HUDEP-2 (cell line): Measurements from ENCODE around the gene GSKIP.
"Not testable (repeated sequence)": the region's sequence is repeated elsewhere in the genome, so short reads cannot be mapped to it uniquely, and the experiment has no call there.

ENCODE experiments used
- DNase-seq, 76 experiments: peaks; one replicate each; lab custom pipeline; 2025; ENCODE audit not compliant: unreplicated experiment in 76 of 76; lab: John Stamatoyannopoulos, UW

The GSKIP gene, protein sequence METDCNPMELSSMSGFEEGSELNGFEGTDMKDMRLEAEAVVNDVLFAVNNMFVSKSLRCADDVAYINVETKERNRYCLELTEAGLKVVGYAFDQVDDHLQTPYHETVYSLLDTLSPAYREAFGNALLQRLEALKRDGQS

DNA sequence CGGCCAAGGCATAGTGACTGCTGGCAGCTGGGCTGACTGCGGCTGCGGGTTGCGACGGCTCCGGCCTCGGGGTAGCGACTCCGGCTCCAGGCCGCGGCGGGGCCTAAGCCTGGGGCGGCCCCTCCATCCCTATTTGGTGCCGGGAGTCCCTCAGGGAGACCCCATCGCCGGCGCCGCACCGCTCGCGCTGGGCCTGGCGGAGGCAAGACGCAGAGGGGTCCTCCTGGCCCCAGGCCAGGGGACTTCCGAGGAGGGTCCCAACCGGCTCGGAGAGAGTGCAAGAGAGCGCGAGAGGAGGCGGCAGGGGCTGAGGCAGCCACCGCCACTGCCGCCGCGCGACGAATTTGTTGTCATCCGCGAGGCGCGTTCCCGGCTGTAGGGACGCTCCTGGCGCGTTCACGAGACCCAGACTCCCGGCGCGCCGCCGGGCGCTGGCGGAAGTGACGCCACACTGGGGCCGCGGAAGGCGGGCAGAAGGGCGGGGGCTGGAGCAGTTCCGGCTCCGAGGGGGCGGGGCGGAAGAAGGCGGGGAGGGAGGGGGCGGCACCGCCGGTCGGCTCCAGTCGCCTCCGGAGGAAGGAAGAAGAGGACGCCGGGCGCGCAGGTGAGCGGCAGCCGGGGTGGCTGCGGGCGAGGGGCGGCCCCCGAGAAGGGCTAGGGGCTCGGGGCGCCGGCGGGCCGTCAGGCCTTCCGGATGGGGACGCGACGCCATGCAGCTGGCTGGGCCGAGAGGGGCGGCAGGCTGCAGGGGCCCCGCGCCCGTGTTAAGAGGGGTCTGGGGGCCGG is at the start of gene GSKIP, which contains the start of gene ATG2B:
GSKIP (plus strand) TSS at position 562 of the 786 bp plus-strand sequence. CDS start 18,722 bp downstream, outside the sequence.
ATG2B (minus strand) TSS at position 377 of the 786 bp plus-strand sequence; CDS start at position 12, 365 bp downstream.
- peak; percentile 17 to 96 (median 88) for DNase-seq

DNA sequence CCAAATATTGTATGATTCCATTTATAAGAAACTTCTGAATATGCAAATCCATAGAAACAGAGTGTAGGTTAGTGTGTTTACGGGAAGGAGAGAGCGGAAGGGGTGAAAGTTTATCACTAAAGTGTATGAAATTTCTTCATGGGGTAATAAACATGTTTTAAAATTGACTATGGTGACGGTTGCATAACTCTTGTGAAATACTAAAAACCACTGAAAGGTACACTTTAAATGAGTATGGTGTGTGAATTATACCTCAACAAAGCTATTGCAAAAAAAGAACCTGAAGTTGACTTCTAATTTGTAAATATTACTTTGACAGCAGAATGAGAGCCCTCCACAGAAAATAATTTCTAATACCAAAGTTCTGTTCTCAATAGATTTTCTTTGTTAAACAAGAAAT is 47.2 kb upstream of the GSKIP start:
- DNase-seq = no peak

DNA sequence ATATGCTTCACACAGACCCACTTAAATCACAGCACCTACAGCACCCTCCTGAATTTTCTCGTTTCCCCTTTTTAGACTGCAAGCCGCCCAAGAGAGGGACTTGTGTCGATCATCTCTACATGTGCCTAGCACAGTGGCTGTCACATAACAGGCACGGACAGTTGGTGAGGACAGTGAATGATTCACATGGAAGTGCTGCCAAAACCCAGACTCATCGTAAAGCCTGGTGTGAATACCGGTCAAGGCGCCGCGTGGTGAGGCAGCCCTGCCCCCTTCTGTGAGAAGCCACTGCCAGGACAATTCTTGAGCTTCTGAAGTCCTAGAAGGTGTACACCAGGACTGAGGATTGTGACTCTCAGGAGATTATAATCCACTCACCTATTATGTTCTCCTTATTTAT is 44.5 kb upstream of the GSKIP start:
- DNase-seq = no peak

- DNase-seq = no peak
These were observed 42.7 kb upstream of the GSKIP start for GRCh38 chr14:96320605-96321004.

DNA sequence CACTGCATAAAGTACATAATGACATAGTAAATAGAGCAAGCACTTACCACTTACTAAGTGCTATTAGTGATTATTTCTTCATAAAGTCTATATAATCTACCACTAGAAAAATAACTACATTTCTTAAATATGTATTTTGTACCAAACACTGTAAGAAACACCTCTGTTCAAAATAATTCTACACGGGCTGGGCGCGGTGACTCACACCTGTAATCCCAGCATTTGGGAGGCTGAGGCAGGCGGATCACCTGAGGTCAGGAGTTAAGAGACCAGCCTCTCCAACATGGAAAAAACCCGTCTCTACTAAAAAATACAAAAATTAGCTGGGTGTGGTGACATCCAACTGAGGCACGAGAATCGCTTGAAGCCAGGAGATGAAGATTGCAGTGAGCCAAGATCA is 39.1 kb upstream of the GSKIP start:
- DNase-seq = no peak

- DNase-seq = no peak
These were observed 24.8 kb upstream of the GSKIP start for GRCh38 chr14:96338551-96338950.

DNA sequence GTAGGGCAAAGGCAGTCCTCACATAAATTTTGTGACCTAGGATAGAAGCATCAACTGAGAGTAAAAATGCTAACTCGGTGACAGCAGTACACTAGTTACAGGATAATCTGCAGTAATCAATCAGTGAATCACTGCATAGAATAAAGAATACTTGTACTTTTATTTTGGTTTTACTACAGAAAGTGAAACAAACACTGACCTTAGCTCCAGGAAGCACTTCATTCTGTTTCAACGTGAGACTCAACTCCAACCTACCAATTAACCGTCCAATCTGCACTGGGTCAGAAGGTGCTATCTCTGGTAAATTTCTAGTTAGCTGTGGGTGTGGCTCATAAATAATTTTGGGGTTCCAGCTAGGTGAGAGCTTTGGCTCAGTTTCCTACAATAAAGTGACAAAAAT is 22.0 kb upstream of the GSKIP start:
- DNase-seq = no peak

GRCh38 chr14:96345669-96346068 is 17.7 kb upstream of the GSKIP start:
- DNase-seq = no peak

GRCh38 chr14:96347957-96348356 is 15.4 kb upstream of the GSKIP start:
- DNase-seq = not testable (repeated sequence)

DNA sequence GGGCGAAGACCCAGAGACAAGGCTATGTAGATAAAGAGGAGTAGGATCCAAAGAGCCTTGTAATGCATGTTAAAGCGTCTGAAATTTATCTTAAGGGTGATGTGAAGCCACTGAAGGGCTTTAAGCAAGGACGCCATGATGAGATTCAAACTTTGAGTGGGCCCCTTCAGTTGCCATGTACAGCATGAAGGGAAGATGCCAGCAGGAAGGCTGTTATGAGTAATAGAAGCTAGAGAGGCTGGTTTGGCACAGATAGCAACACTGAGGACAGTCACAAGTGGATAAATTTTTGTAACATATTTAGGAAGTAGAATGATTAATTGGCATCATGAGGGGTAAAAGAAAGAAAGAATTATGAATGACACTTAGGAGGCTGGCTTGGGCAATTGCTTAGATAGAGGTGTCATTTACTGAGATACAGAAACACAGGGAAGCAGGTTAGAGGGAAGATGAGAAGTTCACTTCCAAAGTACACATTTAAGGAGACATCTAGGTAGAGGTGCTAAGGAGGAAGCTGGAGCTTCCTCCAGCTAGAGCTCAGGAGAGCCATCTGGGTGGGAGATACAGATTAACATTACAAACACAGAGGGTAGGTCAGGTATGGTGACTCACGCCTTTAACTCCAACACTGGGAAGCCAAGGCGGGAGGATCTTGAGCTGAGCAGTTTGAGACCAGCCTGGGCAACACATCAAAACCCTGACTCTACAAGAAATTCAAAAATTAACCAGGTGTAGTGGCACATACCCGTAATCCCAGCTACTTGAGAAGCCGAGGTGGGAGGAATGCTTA is 13.8 kb upstream of the GSKIP start:
- DNase-seq = peak in 3 of 76 experiments; percentile 2 to 6 (median 4)

GRCh38 chr14:96351986-96352385 is 11.3 kb upstream of the GSKIP start:
- no peak for DNase-seq

DNA sequence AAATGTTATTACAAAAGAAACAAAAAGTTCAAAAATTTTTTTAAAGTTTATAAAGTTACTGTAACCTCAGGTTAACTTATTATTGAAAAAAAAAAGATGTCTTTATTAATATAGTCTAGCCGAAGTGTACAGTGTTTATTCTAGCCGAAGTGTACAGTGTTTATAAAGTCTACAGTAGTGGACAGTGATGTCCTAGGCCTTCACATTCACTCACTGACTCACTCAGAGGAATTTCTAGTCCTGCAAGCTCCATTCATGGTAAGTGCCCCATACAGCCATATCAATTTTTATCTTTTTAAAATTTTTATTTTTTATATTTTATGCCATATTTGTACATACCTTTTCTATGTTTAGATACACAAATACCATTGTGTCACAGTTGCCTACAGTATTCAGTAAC is 10.6 kb upstream of the GSKIP start:
- DNase-seq = no peak

DNA sequence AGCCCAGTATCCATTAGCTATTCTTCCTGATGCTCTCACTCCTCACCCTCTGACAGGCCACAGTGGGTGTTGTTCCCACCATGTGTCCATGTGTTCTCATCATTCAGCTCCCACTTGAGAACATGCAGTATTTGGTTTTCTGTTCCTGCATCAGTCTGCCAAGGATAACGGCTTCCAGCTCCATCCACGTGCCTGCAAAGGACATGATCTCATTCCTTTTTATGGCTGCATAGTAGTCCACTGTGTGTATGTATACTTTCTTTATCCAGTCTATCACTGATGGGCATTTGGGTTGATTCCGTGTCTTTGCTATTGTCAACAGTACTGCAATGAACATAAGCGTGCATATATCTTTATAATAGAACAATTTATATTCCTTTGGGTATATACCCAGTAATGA is 9.1 kb upstream of the GSKIP start:
- DNase-seq = no peak

GRCh38 chr14:96357216-96357615 is 6.1 kb upstream of the GSKIP start:
- no peak for DNase-seq

GRCh38 chr14:96359959-96360358 is 3.4 kb upstream of the GSKIP start:
- no peak for DNase-seq

- DNase-seq = peak in 39 of 76 experiments; percentile 3 to 58 (median 26)
These were observed 1.0 kb upstream of the GSKIP start for GRCh38 chr14:96362071-96362964.

- peak in 62 of 76 experiments; percentile 4 to 57 (median 36) for DNase-seq
These were observed 518 bp downstream of the GSKIP start for GRCh38 chr14:96363751-96364336.

GRCh38 chr14:96364962-96365361 is 1.6 kb downstream of the GSKIP start:
- peak in 5 of 76 experiments; percentile 12 to 33 (median 17) for DNase-seq

- DNase-seq = no peak
These were observed 5.2 kb downstream of the GSKIP start for GRCh38 chr14:96368534-96368933.

DNA sequence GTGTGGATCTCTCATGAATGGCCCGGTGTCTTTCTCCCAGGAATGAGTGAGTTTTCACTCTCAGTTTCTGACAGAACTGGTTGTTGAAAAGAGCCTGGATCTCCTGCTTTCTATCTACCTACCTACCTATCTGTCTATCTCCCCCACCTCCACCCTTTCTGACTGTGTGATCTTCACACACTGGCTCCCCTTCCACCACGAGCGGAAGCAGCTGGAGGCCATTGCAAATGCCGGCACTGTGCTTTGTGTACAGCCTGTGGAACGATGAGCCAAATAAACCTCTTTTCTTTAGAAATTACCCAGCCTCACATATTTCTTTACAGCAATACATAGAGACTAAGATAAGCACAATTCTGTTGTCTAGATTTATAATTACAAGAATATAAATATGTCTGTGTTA is 7.2 kb downstream of the GSKIP start:
- DNase-seq = no peak
